Measurements from ENCODE around the gene CCNL2. TPM values are rescaled to one million over a fixed set of nuclear protein-coding genes. Genes with fewer than 3 reads are reported as not detected.
"Not testable (repeated sequence)": the region's sequence is repeated elsewhere in the genome, so short reads cannot be mapped to it uniquely, and the experiment has no call there.

Gene CCNL2
- total RNA-seq, 1 donor from 2014 or later = 194 TPM

DNA sequence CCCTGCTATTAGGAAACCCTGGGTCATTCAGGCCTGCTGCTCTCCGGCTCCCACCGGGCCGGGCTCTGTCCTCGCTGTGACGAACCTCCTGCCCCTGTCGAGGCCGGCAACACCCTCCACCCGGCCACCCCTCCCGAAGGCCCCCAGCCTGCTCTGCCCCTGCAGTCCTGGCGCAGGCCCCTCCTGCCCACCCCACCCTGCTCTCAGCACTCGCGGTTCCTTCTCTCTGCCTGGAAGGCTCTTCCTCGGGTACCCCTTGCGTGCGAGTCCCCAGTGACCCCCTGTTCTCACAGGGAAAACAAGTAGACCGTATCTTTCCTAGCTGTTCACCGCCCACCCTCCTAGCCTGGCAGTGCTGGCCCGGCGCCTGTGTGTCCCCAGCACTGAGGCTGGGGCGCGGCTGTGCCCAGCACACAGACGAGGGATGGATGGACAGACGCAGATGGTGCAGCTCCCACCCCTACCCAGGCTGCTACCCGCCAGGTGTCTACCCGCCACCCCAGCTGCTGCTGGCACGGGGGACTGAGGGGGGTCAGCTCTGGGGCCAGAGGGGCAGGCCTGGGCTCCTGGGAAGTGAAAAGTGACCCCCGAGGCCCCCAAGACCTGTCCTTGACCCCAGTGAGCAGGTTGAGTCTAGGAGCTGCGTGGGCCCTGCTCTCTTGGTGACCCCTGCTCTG, 33.3 kb upstream of the CCNL2 start:
- no peak for DNase-seq (ENCODE audit: low spot score)

GRCh38 chr1:1431845-1432273, 32.7 kb upstream of the CCNL2 start:
- no peak for DNase-seq (ENCODE audit: low spot score)

GRCh38 chr1:1430992-1431844, 32.1 kb upstream of the CCNL2 start:
- DNase-seq (ENCODE audit: low spot score) = no peak

DNA sequence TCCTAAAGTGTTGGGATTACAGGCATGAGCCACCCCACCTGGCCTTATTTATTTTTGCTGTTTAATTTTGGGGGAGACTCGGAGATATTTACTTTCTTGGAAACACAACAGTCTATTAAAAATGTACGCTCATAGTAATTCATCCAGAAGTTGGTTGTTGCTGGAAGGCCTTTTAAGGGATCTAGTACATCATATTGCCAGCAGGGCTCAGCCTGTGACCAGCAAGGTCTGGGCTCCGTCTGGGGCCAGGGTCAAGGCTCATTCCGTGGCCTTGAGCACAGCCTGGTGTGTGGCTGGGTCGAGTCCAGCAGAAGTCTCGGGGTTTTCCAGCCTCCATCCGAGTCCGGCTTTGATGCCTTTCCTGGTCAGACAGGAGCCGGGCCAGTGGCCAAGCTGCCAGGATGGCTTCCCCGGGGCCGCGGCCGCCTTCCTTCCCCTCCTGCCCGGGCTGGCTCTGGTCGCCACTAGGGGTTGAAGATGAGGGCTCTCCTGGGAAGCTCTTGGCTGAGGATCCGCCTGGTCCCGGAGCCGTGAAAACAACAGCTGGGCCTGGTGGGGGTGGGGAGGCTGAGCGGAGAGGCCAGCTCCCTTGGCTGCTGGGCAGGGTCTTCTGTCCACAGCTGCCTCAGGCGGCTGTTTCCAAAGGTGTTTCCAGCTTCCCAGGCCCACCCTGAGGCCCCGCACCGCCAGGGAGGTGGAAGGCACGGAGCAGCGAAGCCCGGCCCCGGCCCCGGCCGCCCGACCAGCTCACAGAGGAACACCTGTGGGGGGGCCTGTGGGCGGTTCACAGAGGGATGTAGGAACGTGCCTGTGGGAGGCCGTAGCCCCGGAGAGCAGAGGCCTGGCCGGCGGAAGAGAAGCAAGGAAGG, 31.2 kb upstream of the CCNL2 start:
- DNase-seq (ENCODE audit: low spot score) = peak; percentile 67

DNA sequence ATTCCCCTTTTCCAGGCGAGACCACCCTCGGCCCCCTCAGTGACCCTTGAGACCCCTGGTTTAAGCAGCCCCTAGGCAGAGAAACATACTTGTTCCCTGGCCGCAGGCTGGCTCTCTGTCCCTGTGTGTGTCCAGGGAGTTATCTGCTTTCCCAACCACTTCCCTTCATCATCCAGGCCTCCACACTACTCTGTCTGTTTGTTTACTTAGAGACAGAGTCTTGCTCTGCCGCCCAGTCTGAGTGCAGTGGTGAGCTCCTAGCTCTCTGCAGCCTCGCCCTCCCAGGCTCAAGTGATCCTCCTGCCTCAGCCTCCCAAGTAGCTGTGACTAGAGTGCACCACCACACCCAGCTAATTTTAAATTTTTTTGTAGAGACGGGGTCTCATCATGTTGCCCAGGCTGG, 30.5 kb upstream of the CCNL2 start:
- no peak for DNase-seq (ENCODE audit: low spot score)

DNA sequence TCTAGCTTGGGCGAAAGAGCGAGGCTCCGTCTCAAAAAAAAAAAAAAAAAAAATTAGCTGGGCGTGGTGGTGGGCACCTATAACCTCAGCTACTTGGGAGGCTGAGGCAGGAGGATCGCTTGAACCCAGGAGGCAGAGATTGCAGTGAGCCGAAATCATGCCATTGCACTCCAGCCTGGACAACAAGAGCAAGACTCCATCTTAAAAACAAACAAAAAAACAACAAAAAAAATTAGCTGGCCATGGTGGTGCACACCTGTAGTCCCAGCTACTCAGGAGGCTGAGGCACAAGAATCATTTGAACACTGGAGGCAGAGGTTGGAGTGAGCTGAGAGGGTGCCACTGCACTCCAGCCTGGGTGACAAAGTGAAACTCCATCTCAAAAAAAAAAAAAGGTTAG, 29.8 kb upstream of the CCNL2 start:
- not testable (repeated sequence) for DNase-seq (ENCODE audit: low spot score)

GRCh38 chr1:1428174-1428573, 29.0 kb upstream of the CCNL2 start:
- no peak for DNase-seq (ENCODE audit: low spot score)

DNA sequence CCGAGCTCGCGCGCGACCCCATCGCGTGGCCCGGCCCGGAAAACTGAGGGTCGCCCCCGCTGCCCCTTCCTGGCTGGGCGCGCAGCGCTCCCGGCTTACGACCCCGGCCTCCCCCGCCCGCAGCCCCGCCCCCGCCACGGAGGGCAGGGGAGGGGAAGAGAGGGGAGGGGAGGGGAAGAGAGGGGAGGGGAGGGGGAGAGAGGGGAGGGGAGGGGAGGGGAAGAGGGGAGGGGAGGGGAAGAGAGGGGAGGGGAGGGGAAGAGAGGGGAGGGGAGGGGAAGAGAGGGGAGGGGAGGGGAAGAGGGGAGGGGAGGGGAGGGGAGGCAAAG, 28.6 kb upstream of the CCNL2 start:
- no peak for DNase-seq (ENCODE audit: low spot score)

- no peak for DNase-seq (ENCODE audit: low spot score)
These were observed 28.1 kb upstream of the CCNL2 start for GRCh38 chr1:1427106-1427819.

- no peak for DNase-seq (ENCODE audit: low spot score)
These were observed 27.5 kb upstream of the CCNL2 start for GRCh38 chr1:1426496-1427105.

DNA sequence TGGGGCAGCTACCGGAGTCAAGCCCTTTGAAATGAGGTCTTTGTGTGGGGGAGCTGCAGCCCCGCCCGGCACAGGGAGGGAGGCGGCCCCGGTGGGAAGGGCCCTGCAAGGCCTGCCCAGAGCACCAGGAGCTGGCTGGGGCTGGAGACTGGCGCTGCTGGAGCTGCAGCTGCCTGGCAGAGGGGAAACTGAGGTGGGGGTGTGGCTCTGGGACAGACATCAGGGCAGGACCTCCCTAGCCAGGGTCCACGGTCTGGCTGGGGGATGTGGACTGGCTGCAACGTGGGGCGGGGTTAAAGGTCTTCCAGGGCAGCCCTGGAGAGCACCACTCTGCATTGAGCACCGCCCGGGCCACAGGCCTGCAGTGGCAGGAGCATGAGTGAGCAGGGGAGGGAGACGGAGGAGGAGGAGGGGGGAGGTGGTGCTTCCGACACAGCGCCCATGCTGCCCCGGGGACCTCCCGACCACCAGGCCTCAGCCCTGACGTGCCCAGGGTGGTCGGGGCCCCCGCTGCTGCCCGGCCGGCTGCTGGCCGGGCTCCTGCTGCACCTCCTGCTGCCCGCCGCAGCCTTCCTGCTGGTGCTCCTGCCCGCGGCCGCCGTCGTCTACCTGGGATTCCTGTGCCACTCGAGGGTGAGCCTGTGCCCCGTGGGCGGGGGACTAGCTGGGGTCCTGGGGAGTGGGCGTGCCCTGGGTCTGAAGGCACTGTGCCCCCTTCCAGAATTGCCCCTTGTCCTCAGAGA, 26.8 kb upstream of the CCNL2 start:
- DNase-seq (ENCODE audit: low spot score) = no peak

GRCh38 chr1:1425426-1425752, 26.3 kb upstream of the CCNL2 start:
- no peak for DNase-seq (ENCODE audit: low spot score)

DNA sequence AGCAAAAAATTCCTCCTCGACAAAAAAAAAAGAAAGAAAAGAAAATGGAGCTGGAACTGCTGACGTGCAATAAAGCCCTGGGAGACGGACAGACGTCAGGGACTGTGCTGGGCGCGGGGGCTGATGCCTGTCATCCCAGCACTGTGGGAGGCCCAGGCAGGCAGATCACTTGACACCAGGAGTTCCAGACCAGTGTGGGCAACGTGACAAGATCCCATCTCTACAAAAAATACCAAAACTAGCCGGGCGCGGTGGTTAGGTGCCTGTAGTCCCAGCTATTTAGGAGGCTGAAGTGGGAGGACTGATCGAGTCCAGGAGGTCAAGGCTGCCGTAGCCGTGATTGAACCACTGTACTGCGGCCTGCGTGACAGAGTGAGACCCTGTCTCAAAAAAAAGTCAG, 25.6 kb upstream of the CCNL2 start:
- no peak for DNase-seq (ENCODE audit: low spot score)

DNA sequence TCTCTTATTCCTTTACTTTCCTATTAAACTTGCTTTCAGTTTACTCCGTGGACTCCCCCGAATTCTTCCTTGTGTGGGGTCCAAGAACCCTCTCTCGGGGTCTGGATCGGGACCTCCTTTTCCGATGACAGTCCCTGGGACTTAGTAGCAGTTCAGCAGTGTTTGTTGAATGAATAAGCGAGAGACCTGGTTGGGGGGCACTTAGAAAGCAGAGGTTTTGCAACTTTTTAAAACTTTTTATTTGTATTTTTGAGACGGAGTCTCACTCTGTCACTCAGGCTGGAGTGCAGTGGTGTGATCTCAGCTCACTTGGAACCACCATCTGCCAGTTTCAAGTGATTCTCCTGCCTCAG, 24.1 kb upstream of the CCNL2 start:
- DNase-seq (ENCODE audit: low spot score) = no peak

DNA sequence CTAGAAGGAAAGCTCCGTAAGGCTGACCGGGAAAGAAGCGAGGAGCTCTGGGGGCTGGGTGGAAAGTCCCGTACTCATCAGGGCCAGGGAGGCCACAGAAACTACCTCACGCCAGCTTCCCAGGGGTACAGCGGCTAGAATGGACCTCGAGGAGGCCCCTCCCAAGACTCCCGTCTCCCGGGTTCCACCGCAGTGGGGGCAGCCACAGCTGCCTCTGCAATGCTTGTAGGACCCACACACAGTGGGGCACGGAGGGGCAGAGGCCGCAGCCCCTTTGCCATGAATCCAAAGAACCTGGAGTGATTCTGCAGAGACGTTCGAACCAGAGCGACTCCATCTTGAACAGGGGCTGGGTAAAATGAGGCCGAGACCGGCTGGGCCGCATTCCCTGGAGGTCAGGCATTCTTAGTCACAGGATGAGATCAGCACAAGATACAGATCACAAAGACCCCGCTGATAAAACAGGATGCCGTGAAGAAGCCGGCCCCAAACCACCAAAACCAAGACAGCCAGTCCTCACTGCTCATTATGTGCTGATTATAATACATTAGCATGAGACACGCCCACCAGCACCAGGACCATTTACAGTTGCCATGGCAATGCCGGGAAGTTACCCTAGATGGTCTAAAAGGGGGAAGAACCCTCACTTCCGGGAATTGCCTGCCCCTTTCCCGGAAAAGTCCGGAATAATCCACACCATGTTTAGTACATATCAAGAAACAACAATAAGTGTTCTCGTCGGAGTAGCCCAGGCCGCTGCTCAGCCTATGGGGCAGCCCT, 23.5 kb upstream of the CCNL2 start:
- DNase-seq (ENCODE audit: low spot score) = no peak

DNA sequence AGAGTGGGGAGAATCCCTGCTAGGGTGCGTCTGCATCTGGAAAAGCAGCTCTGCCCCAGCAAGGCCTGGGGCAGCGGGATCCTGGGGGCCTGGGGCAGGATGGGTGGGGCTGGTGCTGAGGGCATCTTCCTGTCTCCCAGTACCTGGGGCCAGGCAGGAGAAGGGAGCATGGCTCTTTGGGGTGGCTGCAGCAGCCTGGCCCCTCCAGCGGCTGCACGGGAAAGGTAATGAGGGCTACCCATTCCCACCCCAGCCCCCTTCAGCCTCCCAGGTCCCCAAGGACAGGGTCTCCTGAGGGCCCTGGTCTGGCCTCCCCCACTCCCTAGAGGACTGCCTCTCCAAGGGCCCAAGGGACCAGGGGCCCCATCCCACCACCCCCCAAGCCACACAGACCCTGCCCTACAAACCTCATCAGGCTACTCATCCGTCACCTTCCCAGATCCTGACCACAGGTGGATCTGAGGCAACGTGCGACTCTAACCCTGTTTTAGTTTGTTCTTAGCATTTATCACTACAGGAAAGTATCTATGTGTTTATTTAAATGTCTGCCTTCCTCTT, 22.9 kb upstream of the CCNL2 start:
- DNase-seq (ENCODE audit: low spot score) = no peak

- DNase-seq (ENCODE audit: low spot score) = no peak
These were observed 22.2 kb upstream of the CCNL2 start, which contains the start of gene ANKRD65 for GRCh38 chr1:1421147-1421906. TSS of gene ANKRD65 (minus strand) at chr1:1421276. CDS start at chr1:1421005, 271 bp downstream.

DNA sequence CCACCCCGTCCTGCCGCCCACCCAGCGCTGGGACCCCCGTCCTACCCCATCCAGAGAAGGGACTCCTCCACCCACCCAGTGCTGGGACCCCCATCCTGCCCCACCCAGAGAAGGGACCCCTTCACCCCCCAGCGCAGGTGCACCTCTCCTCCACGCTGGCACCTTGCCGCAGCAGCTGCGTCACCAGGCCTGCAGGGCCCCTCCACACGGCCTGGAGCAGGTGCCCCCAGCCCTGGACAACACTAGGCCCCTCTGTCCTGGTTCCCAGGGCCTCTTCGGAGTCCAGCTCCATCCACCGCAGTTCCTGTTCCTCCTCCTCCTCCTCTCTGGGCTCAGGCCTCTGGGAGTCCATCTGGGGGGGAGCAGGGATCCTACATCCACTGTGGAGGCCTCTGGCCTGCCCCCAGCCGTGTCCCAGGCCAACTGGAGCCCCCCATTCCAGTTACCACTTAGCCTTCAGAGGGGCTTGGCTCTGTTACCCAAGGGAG, 21.6 kb upstream of the CCNL2 start:
- no peak for DNase-seq (ENCODE audit: low spot score)
